K562 (cell line): ENCODE data around the gene TCF23.

Experiments
- E2F8 ChIP-seq: fragments of 450-650 bp; IDR thresholded peaks from 2 replicates; pipeline ENCODE4 v1.7.1; 2018; ENCODE audit warnings: mild to moderate bottlenecking, low read depth; ENCODE audit not compliant: partially characterized antibody
- TRIM28 ChIP-seq: fragments of 450-650 bp; IDR thresholded peaks from 2 replicates; pipeline ENCODE4 v1.6.1; 2017

- TF ChIP-seq E2F8 (no peak), TRIM28 (no peak)
Measured at GRCh38 chr2:27152796-27153464, 4.1 kb downstream of the TCF23 start.
